Limb (tissue), 2 donors: ENCODE results near the gene NLGN1.
"Not testable (repeated sequence)": the region's sequence is repeated elsewhere in the genome, so short reads cannot be mapped to it uniquely, and the experiment has no call there.

Experiments used
- DNase-seq, 2 donors: peaks; one replicate each; pipeline ENCODE4 v3.0.0-alpha.2; 2016; ENCODE audit errors: extremely low spot score in 2 of 2

NLGN1 gene

GRCh38 chr3:173553635-173554280, 156.2 kb downstream of the NLGN1 start:
- peak in 1 of 2 donors; percentile 43 for DNase-seq

- no peak for DNase-seq
Measured at GRCh38 chr3:173556546-173556945, 159.0 kb downstream of the NLGN1 start.

- DNase-seq: no peak
Measured at GRCh38 chr3:173567997-173568396, 170.5 kb downstream of the NLGN1 start.

- DNase-seq: no peak
Measured at GRCh38 chr3:173568623-173569022, 171.1 kb downstream of the NLGN1 start.

- no peak for DNase-seq
Measured at GRCh38 chr3:173583496-173583895, 186.0 kb downstream of the NLGN1 start.

GRCh38 chr3:173584093-173584837, 186.7 kb downstream of the NLGN1 start:
- peak; percentile 70 to 73 for DNase-seq

- DNase-seq: peak; percentile 58 to 77
Measured at GRCh38 chr3:173584838-173585831, 187.6 kb downstream of the NLGN1 start.

- no peak for DNase-seq
Measured at GRCh38 chr3:173586166-173586565, 188.6 kb downstream of the NLGN1 start.

- no peak for DNase-seq
Measured at GRCh38 chr3:173587055-173587454, 189.5 kb downstream of the NLGN1 start.

GRCh38 chr3:173588556-173588955, 191.0 kb downstream of the NLGN1 start:
- no peak for DNase-seq

GRCh38 chr3:173589116-173589515, 191.6 kb downstream of the NLGN1 start:
- DNase-seq: no peak

GRCh38 chr3:173591401-173591800, 193.9 kb downstream of the NLGN1 start:
- DNase-seq: no peak

GRCh38 chr3:173594881-173595280, 197.3 kb downstream of the NLGN1 start:
- DNase-seq: not testable (repeated sequence)

- DNase-seq: no peak
Measured at GRCh38 chr3:173599673-173600072, 202.1 kb downstream of the NLGN1 start.

- DNase-seq: no peak
Measured at GRCh38 chr3:173614522-173614921, 217.0 kb downstream of the NLGN1 start.

GRCh38 chr3:173615661-173616060, 218.1 kb downstream of the NLGN1 start:
- DNase-seq: peak in 1 of 2 donors; percentile 29

GRCh38 chr3:173617490-173617889, 219.9 kb downstream of the NLGN1 start:
- DNase-seq: peak in 1 of 2 donors; percentile 10

GRCh38 chr3:173618148-173618547, 220.6 kb downstream of the NLGN1 start:
- DNase-seq: no peak

GRCh38 chr3:173618703-173619102, 221.2 kb downstream of the NLGN1 start:
- no peak for DNase-seq

GRCh38 chr3:173622166-173622565, 224.6 kb downstream of the NLGN1 start:
- no peak for DNase-seq

GRCh38 chr3:173624086-173624485, 226.5 kb downstream of the NLGN1 start:
- no peak for DNase-seq

- no peak for DNase-seq
Measured at GRCh38 chr3:173630849-173631248, 233.3 kb downstream of the NLGN1 start.
